Stomach (tissue), 4 donors: ENCODE data around the gene BCLAF1.

Source experiments
- EP300 ChIP-seq: sonication (generic); formaldehyde crosslinking; IDR thresholded peaks from one replicate; pipeline ENCODE4 v1.6.1; 2017; ENCODE audit warnings: antibody characterized with exemption
- POLR2A ChIP-seq, 4 donors: fragments of 450-650 bp; IDR thresholded peaks; one replicate each; pipeline ENCODE4 v1.6.1; 2016; ENCODE audit warnings: antibody characterized with exemption in 4 of 4, control low read depth in 2 of 4, mild to moderate bottlenecking in 1 of 4, moderate library complexity in 1 of 4
- POLR2AphosphoS5 ChIP-seq, 3 donors: sonication (generic); formaldehyde crosslinking; IDR thresholded peaks; one replicate each; pipeline ENCODE4 v1.6.1; 2016; ENCODE audit warnings: antibody characterized with exemption in 3 of 3

GRCh38 chr6:136309729-136310311, 20.2 kb upstream of the BCLAF1 start:
- TF ChIP-seq EP300 (no peak), POLR2A (IDR thresholded peaks at IDR 0.05) (no peak), POLR2AphosphoS5 (IDR thresholded peaks at IDR 0.05) (no peak)
